SK-N-SH treated with all-trans-retinoic acid at 6 μM for 48 hours (cell line): ENCODE results near the gene PPP1R36.

Source experiments
- ATAC-seq: fragments of 200-7000 bp; cut with Tn5 transposase; 3 replicates; pipeline ENCODE4 v1.9.1; 2020; ENCODE audit warnings: mild to moderate bottlenecking, moderate library complexity
- ARNTL ChIP-seq: fragments of 450-650 bp; formaldehyde crosslinking; IDR thresholded peaks from 2 replicates; pipeline ENCODE4 v1.5.0; 2020; ENCODE audit warnings: low read depth, mild to moderate bottlenecking, moderate library complexity, borderline replicate concordance
- BACH2 ChIP-seq: fragments of 250-450 bp; sonication (Bioruptor Pico); IDR thresholded peaks from 2 replicates; pipeline ENCODE4 v1.9.0; 2021; ENCODE audit warnings: mild to moderate bottlenecking, borderline replicate concordance
- CSDC2 ChIP-seq: fragments of 250-450 bp; sonication (Bioruptor Pico); IDR thresholded peaks from 2 replicates; pipeline ENCODE4 v1.5.0; 2020; ENCODE audit warnings: mild to moderate bottlenecking, moderate library complexity
- ESRRG ChIP-seq: fragments of 250-450 bp; sonication (Bioruptor Pico); IDR thresholded peaks from 2 replicates; pipeline ENCODE4 v1.6.1; 2021; ENCODE audit warnings: mild to moderate bottlenecking
- GLIS3 ChIP-seq: fragments of 250-450 bp; sonication (Bioruptor Pico); IDR thresholded peaks from 2 replicates; pipeline ENCODE4 v1.5.0; 2020; ENCODE audit warnings: mild to moderate bottlenecking, moderate library complexity
- ISL1 ChIP-seq: fragments of 250-450 bp; sonication (Bioruptor Pico); IDR thresholded peaks from 2 replicates; pipeline ENCODE4 v2.1.2; 2022; ENCODE audit warnings: mild to moderate bottlenecking, moderate library complexity
- OSR1 ChIP-seq: fragments of 250-450 bp; sonication (Bioruptor Pico); IDR thresholded peaks from 2 replicates; pipeline ENCODE4 v1.8.0; 2022; ENCODE audit warnings: moderate library complexity, mild to moderate bottlenecking, inconsistent platforms
- SNAI2 ChIP-seq: fragments of 250-450 bp; sonication (Bioruptor Pico); IDR thresholded peaks from 2 replicates; pipeline ENCODE4 v1.5.0; 2020; ENCODE audit warnings: mild to moderate bottlenecking, moderate library complexity
- TOX ChIP-seq: fragments of 250-450 bp; sonication (Bioruptor Pico); IDR thresholded peaks from 2 replicates; pipeline ENCODE4 v1.8.0; 2021; ENCODE audit warnings: mild to moderate bottlenecking, moderate library complexity, borderline replicate concordance
- ZC3H10 ChIP-seq: fragments of 250-450 bp; sonication (Bioruptor Pico); IDR thresholded peaks from 2 replicates; pipeline ENCODE4 v1.5.1; 2021; ENCODE audit warnings: mild to moderate bottlenecking, moderate library complexity
- ZFP3 ChIP-seq: fragments of 250-450 bp; sonication (Bioruptor Pico); IDR thresholded peaks from 2 replicates; pipeline ENCODE4 v1.5.0; 2020; ENCODE audit warnings: mild to moderate bottlenecking, moderate library complexity
- ZFP30 ChIP-seq: fragments of 450-650 bp; formaldehyde crosslinking; IDR thresholded peaks from 2 replicates; pipeline ENCODE4 v1.5.0; 2022; ENCODE audit warnings: mild to moderate bottlenecking, moderate library complexity
- ZNF8 ChIP-seq: fragments of 450-650 bp; formaldehyde crosslinking; IDR thresholded peaks from 2 replicates; pipeline ENCODE4 v1.5.0; 2020; ENCODE audit warnings: mild to moderate bottlenecking, moderate library complexity
- TF ChIP-seq, protein P1 (sequence below): fragments of 250-450 bp; sonication (Bioruptor Pico); IDR thresholded peaks from 2 replicates; pipeline ENCODE4 v1.5.0; 2020; ENCODE audit warnings: mild to moderate bottlenecking, moderate library complexity
- TF ChIP-seq, protein P2 (sequence below): fragments of 250-450 bp; sonication (Bioruptor Pico); IDR thresholded peaks from 2 replicates; pipeline ENCODE4 v1.5.1; 2020; ENCODE audit warnings: low read depth, mild to moderate bottlenecking, moderate library complexity
- TF ChIP-seq, protein P3 (sequence below): fragments of 250-450 bp; sonication (Bioruptor Pico); IDR thresholded peaks from 2 replicates; pipeline ENCODE4 v1.8.0; 2021; ENCODE audit warnings: low read depth, mild to moderate bottlenecking, moderate library complexity, borderline replicate concordance
- TF ChIP-seq, protein P4 (sequence below): fragments of 250-450 bp; sonication (Bioruptor Pico); IDR thresholded peaks from 2 replicates; pipeline ENCODE4 v1.5.1; 2021; ENCODE audit warnings: mild to moderate bottlenecking, moderate library complexity
- TF ChIP-seq, protein P5 (sequence below): fragments of 250-450 bp; sonication (Bioruptor Pico); IDR thresholded peaks from 2 replicates; pipeline ENCODE4 v1.8.0; 2020; ENCODE audit warnings: mild to moderate bottlenecking, moderate library complexity, borderline replicate concordance

The PPP1R36 gene

DNA sequence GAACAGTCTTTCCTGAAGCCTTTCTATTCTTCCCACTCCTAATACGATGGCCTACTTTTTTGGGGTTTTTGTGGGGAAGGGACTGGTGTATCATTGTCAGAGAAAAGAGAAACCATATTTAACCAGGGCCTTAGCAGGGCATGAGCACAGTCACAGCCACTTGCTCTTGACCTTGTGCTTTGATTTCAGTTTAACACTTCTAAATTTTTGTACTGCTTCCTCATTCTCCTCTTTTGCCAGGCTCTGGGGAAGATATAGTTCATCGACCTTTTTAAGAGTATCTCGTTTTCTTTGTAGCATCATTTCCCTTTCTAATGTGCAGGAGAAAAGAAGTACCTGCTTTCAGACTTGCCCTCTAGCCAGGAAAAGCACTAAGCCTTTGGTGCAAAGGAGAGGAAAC is 43.0 kb upstream of the PPP1R36 start:
- ATAC-seq = no peak
- no peak for TF ChIP-seq ZC3H10 (CRISPR knock-in tag)
- no peak for TF ChIP-seq CSDC2
- no peak for TF ChIP-seq GLIS3 (CRISPR knock-in tag)
- TF ChIP-seq, protein P1, sequence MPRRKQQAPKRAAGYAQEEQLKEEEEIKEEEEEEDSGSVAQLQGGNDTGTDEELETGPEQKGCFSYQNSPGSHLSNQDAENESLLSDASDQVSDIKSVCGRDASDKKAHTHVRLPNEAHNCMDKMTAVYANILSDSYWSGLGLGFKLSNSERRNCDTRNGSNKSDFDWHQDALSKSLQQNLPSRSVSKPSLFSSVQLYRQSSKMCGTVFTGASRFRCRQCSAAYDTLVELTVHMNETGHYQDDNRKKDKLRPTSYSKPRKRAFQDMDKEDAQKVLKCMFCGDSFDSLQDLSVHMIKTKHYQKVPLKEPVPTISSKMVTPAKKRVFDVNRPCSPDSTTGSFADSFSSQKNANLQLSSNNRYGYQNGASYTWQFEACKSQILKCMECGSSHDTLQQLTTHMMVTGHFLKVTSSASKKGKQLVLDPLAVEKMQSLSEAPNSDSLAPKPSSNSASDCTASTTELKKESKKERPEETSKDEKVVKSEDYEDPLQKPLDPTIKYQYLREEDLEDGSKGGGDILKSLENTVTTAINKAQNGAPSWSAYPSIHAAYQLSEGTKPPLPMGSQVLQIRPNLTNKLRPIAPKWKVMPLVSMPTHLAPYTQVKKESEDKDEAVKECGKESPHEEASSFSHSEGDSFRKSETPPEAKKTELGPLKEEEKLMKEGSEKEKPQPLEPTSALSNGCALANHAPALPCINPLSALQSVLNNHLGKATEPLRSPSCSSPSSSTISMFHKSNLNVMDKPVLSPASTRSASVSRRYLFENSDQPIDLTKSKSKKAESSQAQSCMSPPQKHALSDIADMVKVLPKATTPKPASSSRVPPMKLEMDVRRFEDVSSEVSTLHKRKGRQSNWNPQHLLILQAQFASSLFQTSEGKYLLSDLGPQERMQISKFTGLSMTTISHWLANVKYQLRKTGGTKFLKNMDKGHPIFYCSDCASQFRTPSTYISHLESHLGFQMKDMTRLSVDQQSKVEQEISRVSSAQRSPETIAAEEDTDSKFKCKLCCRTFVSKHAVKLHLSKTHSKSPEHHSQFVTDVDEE (CRISPR knock-in tag) = no peak
- no peak for TF ChIP-seq OSR1 (CRISPR knock-in tag)

DNA sequence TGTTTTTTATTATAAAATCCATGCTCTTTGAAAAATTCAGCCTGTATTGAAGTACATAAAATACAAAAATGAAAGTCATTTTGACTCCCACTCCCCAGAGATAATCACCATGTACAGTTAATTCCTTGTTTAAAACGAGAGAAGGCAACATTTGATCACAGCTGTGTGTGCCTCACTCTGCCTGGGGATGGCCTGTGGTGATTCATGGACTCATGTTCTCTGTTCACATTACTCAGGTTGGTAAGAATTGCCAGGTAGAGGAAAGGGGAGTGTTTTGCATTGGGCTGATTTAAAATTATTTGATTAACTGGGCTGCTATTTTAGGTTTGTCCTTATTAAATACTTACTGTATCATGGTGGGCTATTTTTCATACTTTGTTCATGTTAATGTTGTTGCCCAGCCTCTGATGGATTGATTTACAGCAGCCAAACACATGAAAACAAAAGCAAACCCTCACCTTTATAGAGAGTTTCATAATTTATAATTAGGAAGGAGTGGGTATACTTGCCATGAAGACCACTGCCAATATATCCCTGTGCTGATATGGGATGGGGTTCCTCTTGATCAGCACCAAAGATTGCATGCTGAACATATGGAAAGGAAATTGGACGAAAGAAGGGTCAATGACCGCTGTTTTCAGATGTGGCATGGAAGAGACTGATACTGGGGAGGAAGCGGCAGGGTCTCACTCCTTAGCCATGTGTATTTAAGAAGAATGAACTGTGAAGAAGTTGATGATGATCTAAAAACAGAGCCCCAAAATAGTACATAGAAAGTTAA is 42.2 kb upstream of the PPP1R36 start:
- no peak for ATAC-seq
- no peak for TF ChIP-seq BACH2 (CRISPR knock-in tag)
- no peak for TF ChIP-seq ZC3H10 (CRISPR knock-in tag)
- TF ChIP-seq, protein P2, sequence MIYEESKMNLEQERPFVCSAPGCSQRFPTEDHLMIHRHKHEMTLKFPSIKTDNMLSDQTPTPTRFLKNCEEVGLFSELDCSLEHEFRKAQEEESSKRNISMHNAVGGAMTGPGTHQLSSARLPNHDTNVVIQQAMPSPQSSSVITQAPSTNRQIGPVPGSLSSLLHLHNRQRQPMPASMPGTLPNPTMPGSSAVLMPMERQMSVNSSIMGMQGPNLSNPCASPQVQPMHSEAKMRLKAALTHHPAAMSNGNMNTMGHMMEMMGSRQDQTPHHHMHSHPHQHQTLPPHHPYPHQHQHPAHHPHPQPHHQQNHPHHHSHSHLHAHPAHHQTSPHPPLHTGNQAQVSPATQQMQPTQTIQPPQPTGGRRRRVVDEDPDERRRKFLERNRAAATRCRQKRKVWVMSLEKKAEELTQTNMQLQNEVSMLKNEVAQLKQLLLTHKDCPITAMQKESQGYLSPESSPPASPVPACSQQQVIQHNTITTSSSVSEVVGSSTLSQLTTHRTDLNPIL (CRISPR knock-in tag) = no peak
- no peak for TF ChIP-seq CSDC2
- no peak for TF ChIP-seq ZNF8 (CRISPR knock-in tag)
- no peak for TF ChIP-seq ARNTL (CRISPR knock-in tag)

DNA sequence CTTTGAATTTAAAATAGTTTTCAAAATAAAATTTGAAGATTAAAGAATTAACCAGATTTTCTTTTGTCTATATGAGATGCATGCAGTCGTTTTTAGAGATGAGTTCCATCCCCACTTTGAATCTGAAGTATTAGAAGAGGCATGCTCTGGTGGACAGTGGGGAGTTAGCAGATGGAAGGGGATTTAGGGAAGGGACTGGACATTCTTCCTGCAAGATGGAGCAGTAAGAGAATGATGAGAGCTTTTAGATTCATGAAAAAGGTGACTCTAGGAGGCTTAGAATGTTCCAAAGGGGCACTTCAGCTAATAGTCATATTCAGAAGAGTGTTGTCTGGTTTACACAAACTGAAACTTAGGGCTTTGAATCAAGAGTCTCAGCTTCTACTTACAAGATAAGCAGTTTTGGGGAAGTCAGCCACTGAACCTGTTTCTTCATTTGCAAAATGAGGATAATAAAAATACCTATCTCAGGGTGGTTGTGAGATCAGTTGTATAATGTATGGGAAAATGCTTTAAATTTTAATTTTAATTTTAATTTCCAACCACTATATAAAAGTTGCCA is 41.5 kb upstream of the PPP1R36 start:
- TF ChIP-seq, protein P2 (CRISPR knock-in tag) = no peak
- no peak for TF ChIP-seq ISL1 (CRISPR knock-in tag)
- no peak for TF ChIP-seq ZFP30 (CRISPR knock-in tag)
- TF ChIP-seq ZNF8 (CRISPR knock-in tag) = no peak
- TF ChIP-seq ZFP3 (CRISPR knock-in tag) = no peak
- no peak for TF ChIP-seq GLIS3 (CRISPR knock-in tag)
- TF ChIP-seq ESRRG = no peak
- TF ChIP-seq, protein P3, sequence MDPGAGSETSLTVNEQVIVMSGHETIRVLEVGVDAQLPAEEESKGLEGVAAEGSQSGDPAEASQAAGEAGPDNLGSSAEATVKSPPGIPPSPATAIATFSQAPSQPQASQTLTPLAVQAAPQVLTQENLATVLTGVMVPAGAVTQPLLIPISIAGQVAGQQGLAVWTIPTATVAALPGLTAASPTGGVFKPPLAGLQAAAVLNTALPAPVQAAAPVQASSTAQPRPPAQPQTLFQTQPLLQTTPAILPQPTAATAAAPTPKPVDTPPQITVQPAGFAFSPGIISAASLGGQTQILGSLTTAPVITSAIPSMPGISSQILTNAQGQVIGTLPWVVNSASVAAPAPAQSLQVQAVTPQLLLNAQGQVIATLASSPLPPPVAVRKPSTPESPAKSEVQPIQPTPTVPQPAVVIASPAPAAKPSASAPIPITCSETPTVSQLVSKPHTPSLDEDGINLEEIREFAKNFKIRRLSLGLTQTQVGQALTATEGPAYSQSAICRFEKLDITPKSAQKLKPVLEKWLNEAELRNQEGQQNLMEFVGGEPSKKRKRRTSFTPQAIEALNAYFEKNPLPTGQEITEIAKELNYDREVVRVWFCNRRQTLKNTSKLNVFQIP = no peak
- TF ChIP-seq SNAI2 (CRISPR knock-in tag) = no peak
- TF ChIP-seq ZC3H10 (CRISPR knock-in tag) = no peak
- TF ChIP-seq, protein P4, sequence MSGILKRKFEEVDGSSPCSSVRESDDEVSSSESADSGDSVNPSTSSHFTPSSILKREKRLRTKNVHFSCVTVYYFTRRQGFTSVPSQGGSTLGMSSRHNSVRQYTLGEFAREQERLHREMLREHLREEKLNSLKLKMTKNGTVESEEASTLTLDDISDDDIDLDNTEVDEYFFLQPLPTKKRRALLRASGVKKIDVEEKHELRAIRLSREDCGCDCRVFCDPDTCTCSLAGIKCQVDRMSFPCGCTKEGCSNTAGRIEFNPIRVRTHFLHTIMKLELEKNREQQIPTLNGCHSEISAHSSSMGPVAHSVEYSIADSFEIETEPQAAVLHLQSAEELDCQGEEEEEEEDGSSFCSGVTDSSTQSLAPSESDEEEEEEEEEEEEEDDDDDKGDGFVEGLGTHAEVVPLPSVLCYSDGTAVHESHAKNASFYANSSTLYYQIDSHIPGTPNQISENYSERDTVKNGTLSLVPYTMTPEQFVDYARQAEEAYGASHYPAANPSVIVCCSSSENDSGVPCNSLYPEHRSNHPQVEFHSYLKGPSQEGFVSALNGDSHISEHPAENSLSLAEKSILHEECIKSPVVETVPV = no peak
- no peak for TF ChIP-seq TOX (CRISPR knock-in tag)
- TF ChIP-seq, protein P5, sequence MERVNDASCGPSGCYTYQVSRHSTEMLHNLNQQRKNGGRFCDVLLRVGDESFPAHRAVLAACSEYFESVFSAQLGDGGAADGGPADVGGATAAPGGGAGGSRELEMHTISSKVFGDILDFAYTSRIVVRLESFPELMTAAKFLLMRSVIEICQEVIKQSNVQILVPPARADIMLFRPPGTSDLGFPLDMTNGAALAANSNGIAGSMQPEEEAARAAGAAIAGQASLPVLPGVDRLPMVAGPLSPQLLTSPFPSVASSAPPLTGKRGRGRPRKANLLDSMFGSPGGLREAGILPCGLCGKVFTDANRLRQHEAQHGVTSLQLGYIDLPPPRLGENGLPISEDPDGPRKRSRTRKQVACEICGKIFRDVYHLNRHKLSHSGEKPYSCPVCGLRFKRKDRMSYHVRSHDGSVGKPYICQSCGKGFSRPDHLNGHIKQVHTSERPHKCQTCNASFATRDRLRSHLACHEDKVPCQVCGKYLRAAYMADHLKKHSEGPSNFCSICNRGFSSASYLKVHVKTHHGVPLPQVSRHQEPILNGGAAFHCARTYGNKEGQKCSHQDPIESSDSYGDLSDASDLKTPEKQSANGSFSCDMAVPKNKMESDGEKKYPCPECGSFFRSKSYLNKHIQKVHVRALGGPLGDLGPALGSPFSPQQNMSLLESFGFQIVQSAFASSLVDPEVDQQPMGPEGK = no peak
- TF ChIP-seq, all 23 proteins: peak for 0
- no peak for ATAC-seq
